ELF-1 (cell line): ENCODE results near the gene STYXL2.

Experiments
- DNase-seq: peaks from one replicate; pipeline ENCODE4 v3.0.0-alpha.2; 2016; ENCODE audit warnings: low read depth, low spot score

Gene STYXL2

GRCh38 chr1:167136191-167136614 is 42.3 kb downstream of the STYXL2 start:
- DNase-seq, result peak; percentile 78

GRCh38 chr1:167136806-167137205 is 42.9 kb downstream of the STYXL2 start:
- DNase-seq, result no peak

- DNase-seq, result peak; percentile 41
These were observed 43.5 kb downstream of the STYXL2 start for GRCh38 chr1:167137332-167137781.

DNA sequence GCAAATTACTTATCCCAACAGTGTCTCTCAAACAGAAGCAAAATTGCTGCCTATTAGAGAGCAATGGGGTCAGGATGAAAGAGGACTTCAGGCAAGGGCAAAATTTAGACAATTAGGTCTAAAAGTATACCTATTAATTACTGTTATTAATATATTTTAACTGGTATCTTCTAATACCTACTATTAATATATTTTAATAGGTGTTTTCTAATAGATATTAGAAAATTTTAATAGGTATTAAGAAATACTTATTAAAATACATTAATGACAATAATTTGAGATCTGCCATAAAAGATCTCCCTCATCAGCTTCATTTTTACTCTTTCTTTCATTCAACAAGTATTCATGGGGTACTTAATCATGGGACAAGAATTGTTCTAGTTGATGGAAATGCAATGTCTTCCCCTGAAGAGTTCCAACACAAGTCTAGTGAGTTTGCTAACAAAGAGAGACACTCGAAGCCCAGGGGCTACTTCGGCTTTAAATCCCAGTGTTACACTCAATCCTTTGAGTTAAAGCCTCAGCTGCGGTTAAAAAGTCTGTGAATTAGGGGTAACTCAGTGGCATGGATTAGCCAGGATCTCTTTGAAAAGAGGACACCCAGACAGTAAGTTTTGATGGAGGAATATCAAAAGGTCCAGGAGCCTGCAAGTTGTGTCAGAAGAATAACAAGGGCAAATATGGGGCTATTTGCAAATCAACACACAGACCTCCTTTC is 44.1 kb downstream of the STYXL2 start:
- no peak for DNase-seq

- DNase-seq, result no peak
These were observed 44.8 kb downstream of the STYXL2 start for GRCh38 chr1:167138703-167139102.

GRCh38 chr1:167141963-167142362 is 48.1 kb downstream of the STYXL2 start:
- no peak for DNase-seq
